ENCODE results near the gene TAF9B. TPM values are rescaled to one million over a fixed set of nuclear protein-coding genes. Genes with fewer than 3 reads are reported as not detected.
A peak's percentile ranks its signal among the peaks of the same experiment; 100 is the strongest.
"Not testable (repeated sequence)": the region's sequence is repeated elsewhere in the genome, so short reads cannot be mapped to it uniquely, and the experiment has no call there.

TAF9B gene
- polyA plus RNA-seq, 2 donors: 10.6 to 10.9 TPM

- no peaks in the 10 kb centered on the region for H3K36me3 ChIP-seq (ENCODE audit: control insufficient read depth in 2 of 2, insufficient read depth in 2 of 2, low read length in 1 of 2)
- H3K4me3 ChIP-seq (ENCODE audit: low read depth in 1 of 2, low read length in 2 of 2): peak overlapping the region in 1 of 2 donors; percentile 17
- WGBS, 2 donors: 82 to 83% methylated on average over 23 of the region's 23 CpGs
- no peaks in the 10 kb centered on the region for H3K4me1 ChIP-seq (ENCODE audit: control insufficient read depth in 2 of 2, insufficient read depth in 2 of 2, low read length in 1 of 2)
- H3K9me3 ChIP-seq (ENCODE audit: control insufficient read depth in 2 of 2, insufficient read depth in 1 of 2, low read depth in 1 of 2, low read length in 1 of 2): no peaks in the 10 kb centered on the region
- no peaks in the 10 kb centered on the region for H3K27me3 ChIP-seq (ENCODE audit: control insufficient read depth in 1 of 2, insufficient read depth in 2 of 2, low read length in 2 of 2)
- H3K27ac ChIP-seq (ENCODE audit: low read depth in 2 of 2, low read length in 1 of 2): peak overlapping the region in 1 of 2 donors; percentile 91
Observed at GRCh38 chrX:78103001-78103622, 36.3 kb downstream of the TAF9B start.

DNA sequence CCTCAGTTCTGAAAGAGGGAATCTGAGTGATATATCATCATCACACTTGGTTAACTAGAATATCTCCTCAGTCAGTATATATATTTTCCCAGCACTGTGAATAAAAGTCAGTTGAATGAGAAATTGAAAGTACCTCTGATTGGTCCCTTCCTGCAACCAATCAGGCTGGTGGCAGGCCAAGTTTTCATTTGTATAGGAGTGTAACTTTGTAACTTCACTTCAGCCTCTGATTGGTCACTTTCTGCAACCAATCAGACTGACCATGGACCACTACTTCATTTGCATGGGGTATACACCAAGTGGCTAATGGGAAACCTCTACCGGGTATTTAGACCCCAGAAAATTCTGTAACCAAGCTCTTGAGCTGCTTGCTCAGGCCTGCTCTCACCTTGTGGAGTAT, 37.4 kb downstream of the TAF9B start:
- WGBS, 2 donors: 68 to 84% methylated on average over 1 of the region's 1 CpG

DNA sequence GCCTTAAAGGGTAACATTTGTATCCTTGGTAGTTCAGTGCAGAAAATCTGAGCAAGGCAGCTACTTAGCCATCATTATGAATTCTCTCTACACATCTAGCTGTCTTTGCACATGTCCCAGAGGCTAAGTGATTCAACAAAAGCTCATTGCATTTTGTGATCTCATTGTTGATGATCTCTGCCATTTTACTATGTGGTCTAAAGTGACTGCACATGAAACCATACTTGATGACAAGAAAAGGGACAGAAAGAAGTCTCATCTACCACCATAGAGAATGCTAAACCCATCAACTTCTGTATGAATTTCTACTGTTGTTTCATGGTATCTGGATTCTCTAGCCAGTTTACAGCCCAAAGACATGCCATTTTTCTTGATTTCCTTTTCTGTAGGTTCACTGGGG, 41.3 kb downstream of the TAF9B start:
- H3K36me3 ChIP-seq (ENCODE audit: control insufficient read depth in 2 of 2, insufficient read depth in 2 of 2, low read length in 1 of 2): no peaks in the 10 kb centered on the region
- no peak overlapping the region for H3K4me3 ChIP-seq (ENCODE audit: low read depth in 1 of 2, low read length in 2 of 2)
- no peaks in the 10 kb centered on the region for H3K9me3 ChIP-seq (ENCODE audit: control insufficient read depth in 2 of 2, insufficient read depth in 1 of 2, low read depth in 1 of 2, low read length in 1 of 2)
- no peaks in the 10 kb centered on the region for H3K4me1 ChIP-seq (ENCODE audit: control insufficient read depth in 2 of 2, insufficient read depth in 2 of 2, low read length in 1 of 2)
- H3K27ac ChIP-seq (ENCODE audit: low read depth in 2 of 2, low read length in 1 of 2): no peak overlapping the region
- no peaks in the 10 kb centered on the region for H3K27me3 ChIP-seq (ENCODE audit: control insufficient read depth in 1 of 2, insufficient read depth in 2 of 2, low read length in 2 of 2)

More for the DNA sequence above, 37.4 kb downstream of the TAF9B start:
- no peaks in the 10 kb centered on the region for H3K27me3 ChIP-seq (ENCODE audit: control insufficient read depth in 1 of 2, insufficient read depth in 2 of 2, low read length in 2 of 2)
- no peaks in the 10 kb centered on the region for H3K9me3 ChIP-seq (ENCODE audit: control insufficient read depth in 2 of 2, insufficient read depth in 1 of 2, low read depth in 1 of 2, low read length in 1 of 2)
- no peak overlapping the region for H3K27ac ChIP-seq (ENCODE audit: low read depth in 2 of 2, low read length in 1 of 2)
- H3K4me1 ChIP-seq (ENCODE audit: control insufficient read depth in 2 of 2, insufficient read depth in 2 of 2, low read length in 1 of 2): no peaks in the 10 kb centered on the region
- no peaks in the 10 kb centered on the region for H3K36me3 ChIP-seq (ENCODE audit: control insufficient read depth in 2 of 2, insufficient read depth in 2 of 2, low read length in 1 of 2)
- H3K4me3 ChIP-seq (ENCODE audit: low read depth in 1 of 2, low read length in 2 of 2): no peak overlapping the region

DNA sequence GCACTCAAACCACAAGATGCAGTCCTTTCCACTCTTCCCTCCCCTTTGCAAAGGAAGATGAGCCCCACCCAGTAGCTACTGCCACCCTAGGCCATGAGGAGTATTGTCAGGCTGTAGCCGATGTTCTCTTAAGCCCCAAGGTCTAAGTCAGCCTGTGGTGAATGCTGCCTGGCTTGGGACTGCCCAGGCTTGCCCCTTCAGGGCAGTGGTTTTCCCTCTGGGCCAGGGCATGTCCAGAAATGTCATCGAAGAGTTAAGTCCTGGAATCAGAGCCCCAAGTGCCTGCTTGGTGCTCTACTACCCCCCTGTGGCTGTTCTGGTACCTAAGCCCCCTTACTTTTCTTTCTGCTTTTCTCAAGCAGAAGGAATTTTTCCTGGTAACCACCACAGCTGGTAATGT, 47.2 kb downstream of the TAF9B start:
- Histone ChIP-seq H3K4me3 (ENCODE audit: low read depth in 1 of 2, low read length in 2 of 2) (no peak overlapping the region), H3K36me3 (ENCODE audit: control insufficient read depth in 2 of 2, insufficient read depth in 2 of 2, low read length in 1 of 2) (no peaks in the 10 kb centered on the region), H3K27me3 (ENCODE audit: control insufficient read depth in 1 of 2, insufficient read depth in 2 of 2, low read length in 2 of 2) (no peaks in the 10 kb centered on the region), H3K27ac (ENCODE audit: low read depth in 2 of 2, low read length in 1 of 2) (no peak overlapping the region), H3K9me3 (ENCODE audit: control insufficient read depth in 2 of 2, insufficient read depth in 1 of 2, low read depth in 1 of 2, low read length in 1 of 2) (no peaks in the 10 kb centered on the region), H3K4me1 (ENCODE audit: control insufficient read depth in 2 of 2, insufficient read depth in 2 of 2, low read length in 1 of 2) (no peaks in the 10 kb centered on the region)
- WGBS, 2 donors: 8 to 37% methylated on average over 2 of the region's 2 CpGs

- WGBS, 2 donors: 89 to 94% methylated on average over 6 of the region's 6 CpGs
- not testable (repeated sequence) for H3K4me3 ChIP-seq (ENCODE audit: low read depth in 1 of 2, low read length in 2 of 2); H3K27me3 ChIP-seq (ENCODE audit: control insufficient read depth in 1 of 2, insufficient read depth in 2 of 2, low read length in 2 of 2); H3K4me1 ChIP-seq (ENCODE audit: control insufficient read depth in 2 of 2, insufficient read depth in 2 of 2, low read length in 1 of 2); H3K36me3 ChIP-seq (ENCODE audit: control insufficient read depth in 2 of 2, insufficient read depth in 2 of 2, low read length in 1 of 2); H3K27ac ChIP-seq (ENCODE audit: low read depth in 2 of 2, low read length in 1 of 2); H3K9me3 ChIP-seq (ENCODE audit: control insufficient read depth in 2 of 2, insufficient read depth in 1 of 2, low read depth in 1 of 2, low read length in 1 of 2)
Observed at GRCh38 chrX:78081413-78081812, 58.0 kb downstream of the TAF9B start.

Other genes with a start within 250 kb of the TAF9B start
- gene MAGT1, start 244.2 kb downstream of the TAF9B start, polyA plus RNA-seq: 10 to 100 TPM; 12.8 to 17.7 TPM
- gene COX7B, start 240.2 kb downstream of the TAF9B start, polyA plus RNA-seq: 1,000 to 10,000 TPM in 1 of 2 donors, 100 to 1,000 TPM in 1; 982 to 1,162 TPM
- 1 to 10 TPM; 2.1 to 2.7 TPM for gene ATP7A, start 229.0 kb downstream of the TAF9B start, polyA plus RNA-seq
- not detected for gene PGAM4, start 170.0 kb downstream of the TAF9B start, polyA plus RNA-seq
- 100 to 1,000 TPM in 1 of 2 donors, 10 to 100 TPM in 1; 86.0 to 238 TPM for gene PGK1, start 35.4 kb downstream of the TAF9B start, polyA plus RNA-seq
- gene CYSLTR1, start 188.0 kb upstream of the TAF9B start, polyA plus RNA-seq: 1 to 10 TPM in 1 of 2 donors, under 1 TPM in 1; 0.84 to 1.0 TPM

Measured in esophagus (tissue), 2 donors.